ENCODE data around the gene CSNK1D.

DNA sequence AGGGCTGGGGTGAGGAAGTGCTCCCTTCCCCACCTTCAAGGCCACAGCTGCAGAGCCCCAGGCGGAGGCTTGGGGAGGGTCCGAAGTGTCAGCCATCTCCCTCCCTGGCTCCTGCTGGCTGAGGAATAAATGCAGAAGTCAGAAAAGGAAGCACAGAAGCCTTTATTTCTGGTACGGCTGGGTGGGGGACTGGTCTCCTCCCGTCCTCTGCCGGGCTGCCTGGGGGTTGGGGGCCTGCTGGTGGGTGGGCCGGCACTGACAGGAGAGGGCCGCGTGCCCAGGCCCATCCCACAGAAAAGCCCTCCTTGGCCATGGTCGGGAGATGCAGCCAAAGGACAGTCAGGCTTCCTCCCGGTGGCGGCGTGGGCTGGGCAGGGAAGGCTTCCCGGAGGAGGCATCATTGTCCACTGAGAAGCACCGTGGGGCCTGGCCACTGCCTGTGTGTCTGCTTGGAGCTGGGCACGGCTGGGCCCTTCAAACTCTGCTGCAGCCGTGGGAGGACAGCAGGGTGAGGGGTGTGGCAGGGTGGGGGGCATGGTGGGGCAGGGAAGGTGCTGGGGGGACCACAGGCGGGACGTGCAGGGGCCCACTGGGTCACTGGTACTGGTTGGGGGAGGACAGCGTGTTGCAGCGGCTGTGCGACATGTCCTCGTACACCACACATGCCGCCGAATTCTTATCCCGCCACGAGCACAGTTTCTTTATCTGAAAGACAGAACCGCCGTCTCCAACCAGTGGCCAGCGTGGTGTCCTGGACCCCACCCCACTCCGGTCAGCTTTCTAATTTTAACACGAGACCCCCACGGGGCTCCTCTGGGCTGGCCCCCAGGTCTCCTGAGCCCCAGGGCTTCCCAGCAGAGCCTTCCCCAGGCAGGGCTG is 41.5 kb upstream of the CSNK1D start:
- TF ChIP-seq, protein P1, sequence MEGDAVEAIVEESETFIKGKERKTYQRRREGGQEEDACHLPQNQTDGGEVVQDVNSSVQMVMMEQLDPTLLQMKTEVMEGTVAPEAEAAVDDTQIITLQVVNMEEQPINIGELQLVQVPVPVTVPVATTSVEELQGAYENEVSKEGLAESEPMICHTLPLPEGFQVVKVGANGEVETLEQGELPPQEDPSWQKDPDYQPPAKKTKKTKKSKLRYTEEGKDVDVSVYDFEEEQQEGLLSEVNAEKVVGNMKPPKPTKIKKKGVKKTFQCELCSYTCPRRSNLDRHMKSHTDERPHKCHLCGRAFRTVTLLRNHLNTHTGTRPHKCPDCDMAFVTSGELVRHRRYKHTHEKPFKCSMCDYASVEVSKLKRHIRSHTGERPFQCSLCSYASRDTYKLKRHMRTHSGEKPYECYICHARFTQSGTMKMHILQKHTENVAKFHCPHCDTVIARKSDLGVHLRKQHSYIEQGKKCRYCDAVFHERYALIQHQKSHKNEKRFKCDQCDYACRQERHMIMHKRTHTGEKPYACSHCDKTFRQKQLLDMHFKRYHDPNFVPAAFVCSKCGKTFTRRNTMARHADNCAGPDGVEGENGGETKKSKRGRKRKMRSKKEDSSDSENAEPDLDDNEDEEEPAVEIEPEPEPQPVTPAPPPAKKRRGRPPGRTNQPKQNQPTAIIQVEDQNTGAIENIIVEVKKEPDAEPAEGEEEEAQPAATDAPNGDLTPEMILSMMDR (IDR thresholded peaks at IDR 0.05): no peak
- TF ChIP-seq EP300 (IDR thresholded peaks at IDR 0.05): no peak

Measured in stomach (tissue), 4 donors.